K562 (cell line): Measurements from ENCODE around the gene CNTN4. TPM values are rescaled to one million over a fixed set of nuclear protein-coding genes. Genes with fewer than 3 reads are reported as not detected.

Experiments
- ATAC-seq: fragments of 200-7000 bp; cut with Tn5 transposase; 3 replicates; pipeline ENCODE4 v1.9.1; 2020; ENCODE audit warnings: moderate library complexity
- BruUV-seq: library from RNA; stranded (reverse); fragments of 400-500 nt; replicated peaks from 2 replicates; lab custom pipeline; 2021; lab: Mats Ljungman, UMichigan
- CTCF ChIA-PET: fragments of 300-600 bp; formaldehyde crosslinking; extraction: SDS; loops from one replicate; lab custom pipeline; 2021; ENCODE audit warnings: low intra/inter-chr PET ratio; lab: Yijun Ruan, JAX
- POLR2A ChIA-PET: fragments of 300-600, 350-650 bp; sonication (Branson Sonifier 250); formaldehyde crosslinking; extraction: SDS; loops from one replicate; lab custom pipeline; 2021; ENCODE audit warnings: antibody characterized with exemption, inconsistent platforms; lab: Yijun Ruan, JAX
- DNase-seq, 4 experiments: peaks; one replicate each; pipeline versions ENCODE4 v3.0.0 to v3.0.0-alpha.2; 2011 to 2018; ENCODE audit warnings: low spot score in 3 of 4, mixed read lengths in 3 of 4; ENCODE audit errors: extremely low read depth in 1 of 4
- FAIRE-seq: peaks from 2 replicates; lab custom pipeline; 2011; peaks lifted over from hg19 to GRCh38; lab: Jason Lieb, UNC
- H2AFZ ChIP-seq: 2 replicates; pipeline ENCODE4 v1.6.0; 2011; ENCODE audit warnings: low read depth, low read length, control low read depth, inconsistent platforms
- H3K27ac ChIP-seq: fragments of 200-600 bp; 3 replicates; pipeline ENCODE4 v1.8.0; 2011; ENCODE audit warnings: low read depth, mild to moderate bottlenecking, control low read depth, inconsistent platforms, low read length, moderate library complexity, mixed read lengths; ENCODE audit errors: extremely low read depth
- H3K27me3 ChIP-seq, 2 experiments: fragments of 300-600 bp in 1 of 2; 2 replicates in 1 of 2; 3 replicates in 1 of 2; pipeline versions ENCODE4 v1.6.0 to v1.8.0; 2011; ENCODE audit warnings: inconsistent platforms in 2 of 2, low read length in 2 of 2, mild to moderate bottlenecking in 1 of 2, mixed read lengths in 1 of 2, moderate library complexity in 1 of 2; ENCODE audit not compliant: control insufficient read depth in 2 of 2, insufficient read depth in 2 of 2
- H3K36me3 ChIP-seq: fragments of 300-600 bp; 3 replicates; pipeline ENCODE4 v1.8.0; 2011; ENCODE audit warnings: mild to moderate bottlenecking, low read length, inconsistent platforms; ENCODE audit not compliant: control insufficient read depth, insufficient read depth
- H3K4me1 ChIP-seq, 2 experiments: fragments of 200-600 bp in 1 of 2; replicated peaks in 1 of 2; 2 replicates in 1 of 2; 3 replicates in 1 of 2; pipeline versions ENCODE4 v1.5.1 to v1.8.0; 2011; ENCODE audit warnings: inconsistent platforms in 2 of 2, low read length in 2 of 2, mild to moderate bottlenecking in 1 of 2, mixed read lengths in 1 of 2, moderate library complexity in 1 of 2; ENCODE audit not compliant: control insufficient read depth in 2 of 2, insufficient read depth in 2 of 2
- H3K4me2 ChIP-seq: 2 replicates; pipeline ENCODE4 v1.6.1; 2011; ENCODE audit warnings: low read length, control low read depth, inconsistent platforms, mixed read lengths; ENCODE audit not compliant: insufficient read depth
- H3K4me3 ChIP-seq: fragments of 200-600 bp; sonication (generic), shearing (Covaris generic); 2 replicates; pipeline ENCODE4 v1.5.1; 2016; ENCODE audit warnings: control low read depth, inconsistent platforms
- H3K79me2 ChIP-seq: fragments of 200-600 bp; 3 replicates; pipeline ENCODE4 v1.8.0; 2011; ENCODE audit warnings: low read length, inconsistent platforms; ENCODE audit not compliant: control insufficient read depth, insufficient read depth
- H3K9ac ChIP-seq, 2 experiments: 2 replicates each; pipeline versions ENCODE4 v1.6.0 to v1.6.1; 2011; ENCODE audit warnings: low read depth in 2 of 2, low read length in 2 of 2, control low read depth in 1 of 2, inconsistent platforms in 1 of 2, mild to moderate bottlenecking in 1 of 2, mixed read lengths in 1 of 2; ENCODE audit not compliant: insufficient read depth in 1 of 2
- H3K9me1 ChIP-seq: one replicate; pipeline ENCODE4 v1.6.0; 2011; ENCODE audit warnings: inconsistent platforms, mild to moderate bottlenecking, low read length, moderate library complexity; ENCODE audit not compliant: control insufficient read depth, insufficient read depth
- H3K9me3 ChIP-seq: replicated peaks from 2 replicates; pipeline ENCODE4 v1.5.1; 2011; ENCODE audit warnings: low read depth, low read length, inconsistent platforms; ENCODE audit not compliant: control insufficient read depth, insufficient read depth
- H4K20me1 ChIP-seq: replicated peaks from 2 replicates; pipeline ENCODE4 v1.6.1; 2011; ENCODE audit warnings: low read length, inconsistent platforms, mixed read lengths; ENCODE audit not compliant: control insufficient read depth, insufficient read depth
- ATF7 ChIP-seq: fragments of 450-650 bp; IDR thresholded peaks from 2 replicates; pipeline ENCODE4 v1.7.1; 2014; ENCODE audit warnings: mild to moderate bottlenecking, moderate library complexity
- BACH1 ChIP-seq: fragments of 200-800 bp; sonication (Bioruptor generic); IDR thresholded peaks from 2 replicates; pipeline ENCODE4 v1.6.1; 2016; ENCODE audit warnings: missing genetic modification characterization, missing compliant biosample characterization
- BHLHE40 ChIP-seq: IDR thresholded peaks from 2 replicates; pipeline ENCODE4 v1.6.1; 2011; ENCODE audit warnings: low read length, improper control_type of control experiment
- CREB5 ChIP-seq: fragments of 250-450 bp; sonication (Bioruptor Pico); IDR thresholded peaks from 2 replicates; pipeline ENCODE4 v1.5.0; 2020; ENCODE audit warnings: mild to moderate bottlenecking
- ELK3 ChIP-seq: fragments of 450-650 bp; formaldehyde crosslinking; IDR thresholded peaks from 2 replicates; pipeline ENCODE4 v1.4.0; 2020; ENCODE audit warnings: mild to moderate bottlenecking
- ETV6 ChIP-seq, 3 experiments: fragments of 150-350 bp in 1 of 3; sonication (generic) in 1 of 3; formaldehyde crosslinking in 1 of 3; IDR thresholded peaks; 2 replicates each; pipeline versions ENCODE4 v1.6.1 to v1.8.0; 2014 to 2022; ENCODE audit warnings: borderline replicate concordance in 2 of 3, low read depth in 2 of 3, antibody characterized with exemption in 1 of 3, low read length in 1 of 3, mild to moderate bottlenecking in 1 of 3, missing genetic modification reagents in 1 of 3
- GTF3C2 ChIP-seq: IDR thresholded peaks from 3 replicates; pipeline ENCODE4 v1.6.1; 2011; ENCODE audit warnings: borderline replicate concordance, mild to moderate bottlenecking, moderate library complexity; ENCODE audit not compliant: insufficient read length; ENCODE audit errors: extremely low read depth
- HOXB6 ChIP-seq: fragments of 250-450 bp; sonication (Bioruptor Pico); IDR thresholded peaks from 2 replicates; pipeline ENCODE4 v1.5.1; 2022; ENCODE audit warnings: mild to moderate bottlenecking, borderline replicate concordance
- JUN ChIP-seq, 2 experiments: sonication (generic) in 1 of 2; formaldehyde crosslinking in 1 of 2; IDR thresholded peaks; 2 replicates each; pipeline versions ENCODE4 v1.6.1 to v1.8.0; 2012 to 2022; ENCODE audit warnings: borderline replicate concordance in 2 of 2, mild to moderate bottlenecking in 2 of 2, improper control_type of control experiment in 1 of 2, low read depth in 1 of 2, low read length in 1 of 2, missing genetic modification reagents in 1 of 2
- MEF2A ChIP-seq: IDR thresholded peaks from 2 replicates; pipeline ENCODE4 v1.6.1; 2011; ENCODE audit warnings: low read depth, mild to moderate bottlenecking, low read length, moderate library complexity; ENCODE audit not compliant: control insufficient read depth
- MTA2 ChIP-seq: fragments of 450-650 bp; IDR thresholded peaks from 2 replicates; pipeline ENCODE4 v1.6.1; 2016; ENCODE audit warnings: low read depth
- NFE2 ChIP-seq: IDR thresholded peaks from 2 replicates; pipeline ENCODE4 v1.6.1; 2014; ENCODE audit warnings: antibody characterized with exemption, low read depth
- THAP7 ChIP-seq: fragments of 250-450 bp; sonication (Bioruptor Pico); IDR thresholded peaks from 2 replicates; pipeline ENCODE4 v1.5.0; 2021
- ZBTB9 ChIP-seq: fragments of 450-650 bp; formaldehyde crosslinking; IDR thresholded peaks from 2 replicates; pipeline ENCODE4 v1.4.0; 2020; ENCODE audit warnings: mild to moderate bottlenecking, moderate library complexity
- ZEB2 ChIP-seq: fragments of 450-650 bp; IDR thresholded peaks from 2 replicates; pipeline ENCODE4 v1.6.1; 2016
- WGBS: fragments of 100-300 bp; shearing (Covaris generic); methylation state at CpG from one replicate; pipeline ENCODE4 v1.1.6; 2016; ENCODE audit warnings: low coverage, mixed read lengths; ENCODE audit not compliant: insufficient coverage; ENCODE audit errors: missing lambda C conversion rate; 5-methylcytosine and 5-hydroxymethylcytosine counted together
- in situ Hi-C: fragments of 300-500 bp; cut with MboI; formaldehyde crosslinking; loops from 4 replicates; pipeline ENCODE4 v1.15.0; 2018; ENCODE audit warnings: inconsistent platforms, mixed read lengths
- intact Hi-C: fragments of 100-400 bp; cut with micrococcal nuclease; formaldehyde crosslinking; loops from 2 replicates; pipeline ENCODE4 v1.14.2; 2022
- polyA plus RNA-seq, 8 experiments: library from polyadenylated mRNA; depleted of rRNA in 4 of 8; stranded (reverse) in 5 of 8; unstranded in 3 of 8; fragments of >200 nt; fragmentation: Nextera tagmentation in 2 of 8; fragmentation: Illumina TruSeq in 1 of 8; extraction: Ambion mirVana in 2 of 8; extraction: Trizol in 1 of 8; gene quantifications; 2 replicates each; pipeline versions ENCODE4 v1.2.1 to v1.2.3, GENCODE V29; 2011 to 2014; ENCODE audit warnings: inconsistent platforms in 1 of 8, missing spikeins in 1 of 8
- total RNA-seq, 7 experiments: library from RNA; depleted of rRNA in 6 of 7; stranded (reverse); fragments of >200 nt in 6 of 7; fragmentation: Illumina TruSeq in 2 of 7; extraction: Trizol in 2 of 7; gene quantifications; 2 replicates each; pipeline versions ENCODE4 v1.2.1 to v1.2.3, GENCODE V29; 2011 to 2021; ENCODE audit warnings: low replicate concordance in 1 of 7

Gene CNTN4
- total and polyA plus RNA-seq, 9 of the 15 experiments (the other 6 are each of a cell fraction or from before 2014, with no cell fraction given), result not detected

GRCh38 chr3:2957115-2957514, 858.4 kb downstream of the CNTN4 start:
- DNase-seq (no peak), ATAC-seq (no peak), FAIRE-seq (no peak)
- Histone ChIP-seq H3K9me3 (no peaks in the 10 kb centered on the region), H2AFZ (no peak overlapping the region), H3K79me2 (no peaks in the 10 kb centered on the region), H3K27me3 (no peaks in the 10 kb centered on the region), H3K4me1 (no peaks in the 10 kb centered on the region), H3K4me3 (no peak overlapping the region), H3K9me1 (no peaks in the 10 kb centered on the region), H3K4me2 (no peak overlapping the region), H3K36me3 (no peaks in the 10 kb centered on the region), H4K20me1 (no peaks in the 10 kb centered on the region), H3K27ac (no peak overlapping the region), H3K9ac (no peak overlapping the region)
- ChIA-PET CTCF (no interaction called here), POLR2A (no interaction called here)
- intact Hi-C loops (no loop called here), in situ Hi-C loops (no loop called here)
- WGBS, result 3% methylated on average over 3 of the region's 3 CpGs
- no TSS peak for BruUV-seq
- TF ChIP-seq CREB5 (CRISPR knock-in tag) (no peak), MEF2A (no peak), ZEB2 (no peak), ELK3 (no peak), ZBTB9 (no peak), NFE2 (no peak), GTF3C2 (no peak), BACH1 (tag) (no peak), BHLHE40 (no peak), JUN (IDR thresholded peaks at IDR 0.05; ENCODE audit: borderline replicate concordance, low read depth, low read length) (no peak), JUN (CRISPR knock-in tag; IDR thresholded peaks at IDR 0.05; ENCODE audit: borderline replicate concordance) (no peak), ATF7 (no peak), ETV6 (IDR thresholded peaks at IDR 0.05; ENCODE audit: borderline replicate concordance in 1 of 2, low read depth in 2 of 2, low read length in 1 of 2) (no peak), ETV6 (CRISPR knock-in tag; IDR thresholded peaks at IDR 0.05; ENCODE audit: borderline replicate concordance) (no peak), MTA2 (no peak), HOXB6 (CRISPR knock-in tag) (no peak), THAP7 (no peak)
